ENCODE results near the gene ZFP62. TPM values are rescaled to one million over a fixed set of nuclear protein-coding genes. Genes with fewer than 3 reads are reported as not detected.

Gene ZFP62
- total and polyA plus RNA-seq, 9 donors: 22.7 to 47.8 (median 33.8) TPM

DNA sequence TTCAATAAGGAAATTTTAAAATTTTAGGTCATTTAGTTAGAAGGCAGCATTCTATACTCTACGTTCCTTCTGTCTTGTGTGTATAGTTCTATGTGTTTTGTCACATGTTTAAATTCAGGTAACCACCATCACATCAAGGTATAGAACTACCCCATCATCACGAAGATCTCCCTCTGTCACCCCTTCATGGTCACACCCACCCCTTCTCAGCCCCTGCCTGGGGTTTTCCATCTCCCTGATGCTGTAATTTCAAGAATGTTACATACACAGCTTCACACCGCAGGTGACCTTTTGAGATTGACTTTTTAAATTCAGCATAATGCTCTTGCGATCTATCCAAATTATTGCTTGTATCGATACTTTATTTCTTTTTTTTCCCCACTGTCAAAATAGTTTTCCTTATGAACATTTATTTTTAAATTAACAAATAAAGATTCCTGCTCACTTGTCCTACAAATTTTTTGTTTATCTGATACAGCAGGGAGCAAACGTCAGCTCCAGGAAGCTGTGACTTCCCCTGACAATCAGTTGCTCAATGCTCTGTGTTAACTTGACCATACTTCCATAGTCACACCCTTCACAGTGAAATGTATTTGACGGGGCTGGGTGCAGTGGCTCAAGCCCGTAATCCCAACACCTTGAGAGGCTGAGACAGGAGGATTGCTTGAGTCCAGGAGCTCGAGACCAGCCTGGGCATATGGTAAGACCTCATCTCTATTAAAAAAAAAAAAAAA is 48.1 kb upstream of the ZFP62 start:
- DNase-seq: no peak
- no peaks in the 10 kb centered on the region for H3K9me3 ChIP-seq
- no peak overlapping the region for H3K27ac ChIP-seq
- no peaks in the 10 kb centered on the region for H3K4me1 ChIP-seq (ENCODE audit: insufficient read depth)
- H3K27me3 ChIP-seq: no peaks in the 10 kb centered on the region
- intact Hi-C loops (cut with DNase I): no loop called here
- 77 to 79% (median 78%) methylated on average over 9 of the region's 9 CpGs for WGBS, 3 donors
- no peak overlapping the region for H3K4me3 ChIP-seq
- H3K36me3 ChIP-seq: no peaks in the 10 kb centered on the region
- TF ChIP-seq EP300 (IDR thresholded peaks at IDR 0.05): no peak
- TF ChIP-seq, protein P1, sequence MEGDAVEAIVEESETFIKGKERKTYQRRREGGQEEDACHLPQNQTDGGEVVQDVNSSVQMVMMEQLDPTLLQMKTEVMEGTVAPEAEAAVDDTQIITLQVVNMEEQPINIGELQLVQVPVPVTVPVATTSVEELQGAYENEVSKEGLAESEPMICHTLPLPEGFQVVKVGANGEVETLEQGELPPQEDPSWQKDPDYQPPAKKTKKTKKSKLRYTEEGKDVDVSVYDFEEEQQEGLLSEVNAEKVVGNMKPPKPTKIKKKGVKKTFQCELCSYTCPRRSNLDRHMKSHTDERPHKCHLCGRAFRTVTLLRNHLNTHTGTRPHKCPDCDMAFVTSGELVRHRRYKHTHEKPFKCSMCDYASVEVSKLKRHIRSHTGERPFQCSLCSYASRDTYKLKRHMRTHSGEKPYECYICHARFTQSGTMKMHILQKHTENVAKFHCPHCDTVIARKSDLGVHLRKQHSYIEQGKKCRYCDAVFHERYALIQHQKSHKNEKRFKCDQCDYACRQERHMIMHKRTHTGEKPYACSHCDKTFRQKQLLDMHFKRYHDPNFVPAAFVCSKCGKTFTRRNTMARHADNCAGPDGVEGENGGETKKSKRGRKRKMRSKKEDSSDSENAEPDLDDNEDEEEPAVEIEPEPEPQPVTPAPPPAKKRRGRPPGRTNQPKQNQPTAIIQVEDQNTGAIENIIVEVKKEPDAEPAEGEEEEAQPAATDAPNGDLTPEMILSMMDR (IDR thresholded peaks at IDR 0.05): no peak
- TF ChIP-seq POLR2A (IDR thresholded peaks at IDR 0.05): no peak

DNA sequence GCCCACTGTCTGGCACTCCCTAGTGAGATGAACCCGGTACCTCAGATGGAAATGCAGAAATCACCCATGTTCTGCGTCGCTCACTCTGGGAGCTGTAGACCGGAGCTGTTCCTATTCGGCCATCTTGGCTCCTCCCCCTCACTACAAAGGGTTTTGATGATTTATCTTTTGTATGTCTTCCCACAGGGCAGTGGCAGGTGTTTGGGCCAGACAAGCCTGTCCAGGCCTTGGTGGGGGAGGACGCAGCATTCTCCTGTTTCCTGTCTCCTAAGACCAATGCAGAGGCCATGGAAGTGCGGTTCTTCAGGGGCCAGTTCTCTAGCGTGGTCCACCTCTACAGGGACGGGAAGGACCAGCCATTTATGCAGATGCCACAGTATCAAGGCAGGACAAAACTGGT is 47.3 kb upstream of the ZFP62 start:
- H3K36me3 ChIP-seq: no peaks in the 10 kb centered on the region
- H3K27ac ChIP-seq: no peak overlapping the region
- no peak overlapping the region for H3K4me3 ChIP-seq
- no peaks in the 10 kb centered on the region for H3K4me1 ChIP-seq (ENCODE audit: insufficient read depth)
- TF ChIP-seq EP300 (IDR thresholded peaks at IDR 0.05): no peak
- TF ChIP-seq, protein P1 (IDR thresholded peaks at IDR 0.05): no peak
- no peak for TF ChIP-seq POLR2A (IDR thresholded peaks at IDR 0.05)
- no peaks in the 10 kb centered on the region for H3K27me3 ChIP-seq
- intact Hi-C loops (cut with DNase I): no loop called here
- DNase-seq: no peak
- WGBS, 3 donors: 85 to 89% (median 85%) methylated on average over 9 of the region's 9 CpGs
- no peaks in the 10 kb centered on the region for H3K9me3 ChIP-seq

DNA sequence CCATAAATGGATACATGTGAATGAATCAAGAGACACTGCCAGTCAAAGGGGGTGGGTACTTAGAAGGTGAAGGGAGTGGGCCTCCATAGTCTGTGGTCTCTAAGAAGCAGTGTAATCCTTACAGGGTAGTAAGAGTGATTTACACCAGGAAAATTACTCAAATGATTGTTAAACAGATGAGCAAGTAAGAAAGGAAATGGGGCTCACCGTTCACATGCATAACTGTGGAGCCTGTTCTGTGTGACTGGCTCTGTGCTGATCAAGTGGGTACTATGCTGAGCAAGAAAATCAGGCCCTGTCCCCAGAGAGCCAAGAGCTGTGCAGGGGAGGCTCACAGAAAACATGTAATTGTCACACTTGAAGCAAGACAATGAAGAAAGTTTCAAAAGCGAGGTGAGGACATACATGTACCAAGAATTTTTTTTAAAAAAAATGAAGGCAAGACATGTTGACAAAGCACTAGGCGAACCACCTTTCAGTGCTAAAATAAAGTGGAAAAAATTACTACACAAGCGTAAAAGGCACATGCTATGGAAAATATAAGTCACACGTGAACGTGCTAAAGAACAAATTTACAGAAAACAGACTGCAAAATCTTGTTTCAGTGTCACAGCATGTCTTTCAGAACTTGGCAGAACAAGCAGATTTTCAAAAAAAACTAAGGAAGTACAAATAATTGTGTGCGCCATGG is 40.4 kb upstream of the ZFP62 start:
- no peaks in the 10 kb centered on the region for H3K27me3 ChIP-seq
- WGBS, 3 donors: 82 to 85% (median 85%) methylated on average over 7 of the region's 7 CpGs
- H3K27ac ChIP-seq: no peak overlapping the region
- no peaks in the 10 kb centered on the region for H3K4me1 ChIP-seq (ENCODE audit: insufficient read depth)
- DNase-seq: no peak
- intact Hi-C loops (cut with DNase I): no loop called here
- TF ChIP-seq EP300 (IDR thresholded peaks at IDR 0.05) (no peak), POLR2A (IDR thresholded peaks at IDR 0.05) (no peak)
- H3K36me3 ChIP-seq: no peaks in the 10 kb centered on the region
- H3K9me3 ChIP-seq: no peaks in the 10 kb centered on the region
- no peak overlapping the region for H3K4me3 ChIP-seq

DNA sequence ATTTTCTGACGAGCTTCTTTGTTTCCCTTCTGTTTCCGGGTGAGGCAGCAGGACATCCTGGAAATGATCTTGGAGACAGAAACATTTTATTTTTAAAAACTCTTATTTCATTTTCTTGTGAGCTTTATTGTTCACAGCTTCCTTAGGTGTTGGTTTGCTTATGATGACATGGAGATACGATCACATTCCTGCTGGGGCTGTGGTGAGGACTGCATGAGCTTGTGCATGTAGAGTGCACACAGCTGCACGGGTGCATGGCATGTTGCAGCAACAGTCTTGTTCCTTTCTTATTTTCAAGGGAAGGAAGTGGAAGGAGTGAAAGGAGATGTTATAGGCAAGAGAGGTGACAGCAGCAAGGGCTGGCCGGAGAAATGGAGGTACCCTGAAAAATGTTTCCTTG is 39.1 kb upstream of the ZFP62 start:
- Histone ChIP-seq H3K36me3 (no peaks in the 10 kb centered on the region), H3K27ac (no peak overlapping the region), H3K4me1 (ENCODE audit: insufficient read depth) (no peaks in the 10 kb centered on the region), H3K9me3 (no peaks in the 10 kb centered on the region), H3K4me3 (no peak overlapping the region), H3K27me3 (no peaks in the 10 kb centered on the region)
- intact Hi-C loops (cut with DNase I): no loop called here
- TF ChIP-seq EP300 (IDR thresholded peaks at IDR 0.05) (no peak), POLR2A (IDR thresholded peaks at IDR 0.05) (no peak)
- TF ChIP-seq, protein P1 (IDR thresholded peaks at IDR 0.05): no peak
- WGBS, 3 donors: 64 to 76% (median 72%) methylated on average over 5 of the region's 5 CpGs
- DNase-seq: no peak

Measured in ovary (tissue), 9 donors.